Lung (tissue), 12 donors: ENCODE data around the gene MSANTD7. TPM values are rescaled to one million over a fixed set of nuclear protein-coding genes. Genes with fewer than 3 reads are reported as not detected.

Source experiments
- ATAC-seq: fragments of 200-7000 bp; cut with Tn5 transposase; one replicate; pipeline ENCODE4 v1.9.1; 2020; ENCODE audit warnings: moderate number of reproducible peaks; ENCODE audit not compliant: insufficient read depth, low FRiP score
- DNase-seq, 3 donors: peaks; one replicate each; pipeline ENCODE4 v3.0.0-alpha.2; 2013 to 2017
- H3K27ac ChIP-seq, 2 donors: one replicate each; pipeline ENCODE4 v1.5.1; 2013; ENCODE audit warnings: mild to moderate bottlenecking in 2 of 2, moderate library complexity in 2 of 2, control low read depth in 1 of 2, inconsistent platforms in 1 of 2, low read depth in 1 of 2, low read length in 1 of 2
- H3K27me3 ChIP-seq, 3 donors: one replicate each; pipeline ENCODE4 v1.5.1; 2013; ENCODE audit warnings: low read length in 2 of 3; ENCODE audit not compliant: control insufficient read depth in 3 of 3, insufficient read depth in 3 of 3
- H3K36me3 ChIP-seq, 4 donors: one replicate each; pipeline ENCODE4 v1.5.1; 2013; ENCODE audit warnings: low read length in 4 of 4, mild to moderate bottlenecking in 1 of 4, moderate library complexity in 1 of 4; ENCODE audit not compliant: control insufficient read depth in 4 of 4, insufficient read depth in 4 of 4
- H3K4me1 ChIP-seq, 5 donors: one replicate each; pipeline ENCODE4 v1.5.1; 2013; ENCODE audit warnings: low read length in 5 of 5, mild to moderate bottlenecking in 2 of 5, moderate library complexity in 1 of 5; ENCODE audit not compliant: control insufficient read depth in 5 of 5, insufficient read depth in 5 of 5
- H3K4me3 ChIP-seq: one replicate; pipeline ENCODE4 v1.5.1; 2013; ENCODE audit warnings: mild to moderate bottlenecking, control low read depth, moderate library complexity
- H3K9ac ChIP-seq, 2 donors: one replicate each; pipeline ENCODE4 v1.5.1; 2013; ENCODE audit warnings: low read length in 2 of 2, control low read depth in 1 of 2; ENCODE audit not compliant: insufficient read depth in 1 of 2
- H3K9me3 ChIP-seq, 4 donors: one replicate each; pipeline ENCODE4 v1.5.1; 2013; ENCODE audit warnings: low read length in 3 of 4, mild to moderate bottlenecking in 1 of 4, moderate library complexity in 1 of 4; ENCODE audit not compliant: control insufficient read depth in 4 of 4, insufficient read depth in 3 of 4
- WGBS, 2 donors: extraction: QIAGEN DNeasy Blood & Tissue Kit; methylation state at CpG; one replicate each; pipeline ENCODE4 v1.1.7; 2013; 5-methylcytosine and 5-hydroxymethylcytosine counted together
- polyA plus RNA-seq, 2 donors: library from polyadenylated mRNA; stranded (reverse); fragments of 200-250 nt; gene quantifications; one replicate each; pipeline ENCODE4 v1.2.1, GENCODE V29; 2013
- total RNA-seq, 2 donors: library from RNA; depleted of rRNA in 1 of 2; stranded (reverse); fragments of >200 nt in 1 of 2; gene quantifications; one replicate each; pipeline ENCODE4 v1.2.1, GENCODE V29; 2014 to 2021
- TF ChIP-seq, protein P1 (sequence below): IDR thresholded peaks from 2 replicates; pipeline ENCODE4 v1.5.1; 2012; ENCODE audit warnings: mild to moderate bottlenecking; ENCODE audit errors: control extremely low read depth, extremely low read depth
- donor health status: control.
- donor health status: control.
- donor health status: Bipolar disorder and iron deficiency.
- donor health status: healthy.
- donor health status: DM: yes; HTN: yes; CAD: no.

MSANTD7 gene
- total and polyA plus RNA-seq, 4 donors, result 2.2 to 17.2 (median 7.1) TPM

DNA sequence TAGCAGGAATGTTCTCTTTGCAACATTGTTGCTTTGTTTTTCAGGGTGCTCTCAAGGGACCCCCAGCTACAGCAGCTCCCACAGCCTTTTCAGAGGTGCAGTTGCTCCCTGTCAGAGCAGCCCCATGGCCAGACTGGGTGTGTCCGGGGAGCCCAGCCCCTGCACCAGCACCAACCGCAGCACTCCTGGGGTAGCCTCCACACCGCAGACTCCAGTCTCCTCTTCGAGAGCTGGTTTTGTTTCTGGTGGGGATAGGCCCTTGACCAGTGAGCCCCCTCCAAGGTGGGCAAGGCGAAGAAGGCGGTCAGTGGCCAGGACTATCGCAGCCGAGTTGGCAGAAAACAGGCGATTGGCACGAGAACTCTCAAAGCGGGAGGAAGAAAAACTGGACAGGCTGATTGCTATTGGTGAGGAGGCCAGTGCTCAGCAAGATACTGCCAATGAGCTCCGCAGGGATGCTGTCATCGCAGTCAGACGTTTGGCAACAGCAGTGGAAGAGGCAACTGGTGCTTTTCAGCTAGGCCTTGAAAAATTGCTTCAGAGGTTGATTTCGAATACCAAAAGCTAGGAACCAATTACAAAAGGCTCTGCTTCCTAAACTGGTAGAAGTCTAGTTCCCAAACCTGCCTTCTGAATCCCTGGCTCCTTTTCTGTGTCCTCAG, 5.4 kb downstream of the MSANTD7 start:
- no peak for ATAC-seq
- Histone ChIP-seq H3K9ac (no peak overlapping the region), H3K4me3 (no peak overlapping the region), H3K4me1 (peaks cover 0 to 8% (median 2%) of the 10 kb centered on the region in 5 donors), H3K27ac (no peak overlapping the region), H3K36me3 (peaks cover 15 to 34% (median 24%) of the 10 kb centered on the region in 4 donors), H3K27me3 (no peaks in the 10 kb centered on the region), H3K9me3 (no peaks in the 10 kb centered on the region)
- TF ChIP-seq, protein P1, sequence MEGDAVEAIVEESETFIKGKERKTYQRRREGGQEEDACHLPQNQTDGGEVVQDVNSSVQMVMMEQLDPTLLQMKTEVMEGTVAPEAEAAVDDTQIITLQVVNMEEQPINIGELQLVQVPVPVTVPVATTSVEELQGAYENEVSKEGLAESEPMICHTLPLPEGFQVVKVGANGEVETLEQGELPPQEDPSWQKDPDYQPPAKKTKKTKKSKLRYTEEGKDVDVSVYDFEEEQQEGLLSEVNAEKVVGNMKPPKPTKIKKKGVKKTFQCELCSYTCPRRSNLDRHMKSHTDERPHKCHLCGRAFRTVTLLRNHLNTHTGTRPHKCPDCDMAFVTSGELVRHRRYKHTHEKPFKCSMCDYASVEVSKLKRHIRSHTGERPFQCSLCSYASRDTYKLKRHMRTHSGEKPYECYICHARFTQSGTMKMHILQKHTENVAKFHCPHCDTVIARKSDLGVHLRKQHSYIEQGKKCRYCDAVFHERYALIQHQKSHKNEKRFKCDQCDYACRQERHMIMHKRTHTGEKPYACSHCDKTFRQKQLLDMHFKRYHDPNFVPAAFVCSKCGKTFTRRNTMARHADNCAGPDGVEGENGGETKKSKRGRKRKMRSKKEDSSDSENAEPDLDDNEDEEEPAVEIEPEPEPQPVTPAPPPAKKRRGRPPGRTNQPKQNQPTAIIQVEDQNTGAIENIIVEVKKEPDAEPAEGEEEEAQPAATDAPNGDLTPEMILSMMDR, result no peak
- WGBS, 2 donors, result 88 to 95% methylated on average over 15 of the region's 15 CpGs
- no peak for DNase-seq

DNA sequence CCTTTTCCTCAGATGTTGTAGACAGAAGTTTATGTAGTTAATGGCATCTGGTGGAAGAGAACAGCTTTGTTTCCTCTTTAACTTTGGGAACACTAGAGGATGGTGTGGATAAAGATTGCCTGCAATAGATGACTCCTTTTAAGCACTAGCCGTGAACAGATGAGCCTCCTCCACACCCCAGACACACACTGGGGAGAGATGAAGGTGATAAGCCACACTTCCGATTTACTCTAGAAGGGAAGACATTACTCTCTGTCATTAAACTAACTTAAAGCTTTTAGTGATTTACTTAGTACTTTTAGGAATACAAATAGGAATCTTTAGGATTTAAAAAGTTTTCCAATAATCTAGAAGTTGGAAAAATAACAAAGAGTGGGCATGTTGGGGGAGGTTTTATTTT, 6.8 kb downstream of the MSANTD7 start:
- 79 to 84% methylated on average over 2 of the region's 2 CpGs for WGBS, 2 donors

DNA sequence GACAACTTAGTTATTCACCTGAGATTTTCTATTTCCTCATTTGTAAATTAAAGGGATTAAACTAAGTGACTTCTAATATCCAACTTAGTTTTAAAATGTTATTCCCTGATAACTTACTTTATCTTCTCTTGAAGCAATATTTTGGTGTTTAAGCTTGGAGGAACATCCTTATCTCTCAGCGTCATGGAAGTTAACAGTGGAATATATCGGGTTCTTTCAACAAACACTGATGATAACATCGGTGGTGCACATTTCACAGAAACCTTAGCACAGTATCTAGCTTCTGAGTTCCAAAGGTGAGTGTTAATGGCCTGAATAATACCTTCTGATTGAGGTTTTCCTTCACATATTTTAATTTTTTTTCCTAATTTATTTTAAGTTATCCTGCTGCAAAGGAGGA, 14.1 kb downstream of the MSANTD7 start:
- 83 to 91% methylated on average over 3 of the region's 3 CpGs for WGBS, 2 donors
- ATAC-seq, result no peak
- H3K9me3 ChIP-seq, result no peaks in the 10 kb centered on the region
- H3K9ac ChIP-seq, result no peak overlapping the region
- no peak overlapping the region for H3K27ac ChIP-seq
- DNase-seq, result no peak
- no peaks in the 10 kb centered on the region for H3K27me3 ChIP-seq
- no peaks in the 10 kb centered on the region for H3K4me1 ChIP-seq
- TF ChIP-seq, protein P1, result no peak
- H3K36me3 ChIP-seq, result peaks cover 0 to 21% (median 10%) of the 10 kb centered on the region in 4 donors
- H3K4me3 ChIP-seq, result no peak overlapping the region

More for the DNA sequence above, 6.8 kb downstream of the MSANTD7 start:
- H3K27ac ChIP-seq, result no peak overlapping the region
- no peak overlapping the region for H3K4me3 ChIP-seq
- no peaks in the 10 kb centered on the region for H3K27me3 ChIP-seq
- no peak overlapping the region for H3K9ac ChIP-seq
- H3K36me3 ChIP-seq, result peaks cover 21 to 34% (median 25%) of the 10 kb centered on the region in 4 donors
- ATAC-seq (no peak), DNase-seq (no peak)
- H3K9me3 ChIP-seq, result no peaks in the 10 kb centered on the region
- no peaks in the 10 kb centered on the region for H3K4me1 ChIP-seq
- TF ChIP-seq, protein P1, result no peak
